Measurements from ENCODE around the gene IL32. TPM values are rescaled to one million over a fixed set of nuclear protein-coding genes. Genes with fewer than 3 reads are reported as not detected.

Gene IL32
- polyA plus RNA-seq, 2 of the 4 experiments (the other 2 are of a cell fraction) = 8.9 to 20.2 TPM

GRCh38 chr16:3106205-3106928 is 40.9 kb downstream of the IL32 start:
- no peak for FAIRE-seq

More at GRCh38 chr16:3106205-3106928, 40.9 kb downstream of the IL32 start:
- CTCF ChIA-PET = interaction anchor here (1.1 to 1.4 kb wide), 6 partner anchors 8 to 23 kb away, joined by 3 to 4 read pairs (median 4); no protein-coding TSS in a partner anchor
- ATAC-seq (peak; percentile 96 to 98), DNase-seq (ENCODE audit: low read depth in 1 of 2, low spot score in 1 of 2) (peak; percentile 91 to 95)
- H3K4me3 ChIP-seq = peak overlapping the region; percentile 59
- 0 out of 3 replicates have a peak, but pooled peaks cover 3% of the 10 kb centered on the region for H3K4me1 ChIP-seq
- peak overlapping the region; percentile 88 to 95 for H3K27ac ChIP-seq
- peak overlapping the region; percentile 89 for H3K4me2 ChIP-seq
- H3K9me3 ChIP-seq = no peaks in the 10 kb centered on the region
- TF ChIP-seq CTCF (IDR thresholded peaks at IDR 0.05) = no peak
- TF ChIP-seq E2F6 (IDR thresholded peaks at IDR 0.05; ENCODE audit: borderline replicate concordance, low read depth) = peak; percentile 71
- 0 out of 2 replicates have a peak, but pooled peaks have one; percentile 48 for TF ChIP-seq MAZ (IDR thresholded peaks at IDR 0.05; ENCODE audit: borderline replicate concordance, low read depth, low read length)
- peak; percentile 58 for TF ChIP-seq PHF8 (IDR thresholded peaks at IDR 0.05; ENCODE audit: borderline replicate concordance, low read depth)
- no peak for TF ChIP-seq CHD4 (IDR thresholded peaks at IDR 0.05; ENCODE audit: borderline replicate concordance)
- peak; percentile 50; the same call in 1 of the 2 replicates for TF ChIP-seq HOXB5 (CRISPR knock-in tag; IDR thresholded peaks at IDR 0.05)
- peak; percentile 29; the same call in 1 of the 2 replicates for TF ChIP-seq GATA3 (IDR thresholded peaks at IDR 0.05; ENCODE audit: borderline replicate concordance)
- TF ChIP-seq RCOR1 (IDR thresholded peaks at IDR 0.05; ENCODE audit: low read depth, low read length) = no peak
- 0 out of 2 replicates have a peak, but pooled peaks have one; percentile 40 for TF ChIP-seq MYC (IDR thresholded peaks at IDR 0.05; ENCODE audit: borderline replicate concordance, low read length)
- 0 out of 3 replicates have a peak, but pooled peaks have one; percentile 10 for TF ChIP-seq SMC3 (IDR thresholded peaks at IDR 0.05)
- no peak for TF ChIP-seq USF2 (IDR thresholded peaks at IDR 0.05)
- peak; percentile 90 for TF ChIP-seq MAX (IDR thresholded peaks at IDR 0.05)
- peak; percentile 86 for TF ChIP-seq POLR2A (IDR thresholded peaks at IDR 0.05; ENCODE audit: low read length)
- peak; percentile 64; the same call in 1 of the 2 replicates for TF ChIP-seq PBX3 (IDR thresholded peaks at IDR 0.05)
- peak; percentile 39; the same call in 1 of the 2 replicates for TF ChIP-seq KDM5A (IDR thresholded peaks at IDR 0.05)
- peak; percentile 81 to 83; a peak in 4 of 5 replicates for TF ChIP-seq JUN (IDR thresholded peaks at IDR 0.05)
- peak; percentile 50; the same call in 2 of the 3 replicates for TF ChIP-seq BCL3 (IDR thresholded peaks at IDR 0.05)
- no peak for TF ChIP-seq NPAS2 (CRISPR knock-in tag; IDR thresholded peaks at IDR 0.05; ENCODE audit: borderline replicate concordance)
- POLR2A ChIA-PET = interaction anchor here (0.6 to 1.7 kb wide), 14 partner anchors 8 to 85 kb away, joined by 3 to 9 read pairs (median 4); partner anchors contain the start of genes THOC6 and ZNF213
- whole genome bisulfite sequencing (ENCODE audit: missing lambda C conversion rate) = 3% methylated on average over 40 of the region's 74 CpGs

Data from A549 (cell line).